GM12801 (cell line): ENCODE results near the gene SELL.

Experiments
- CTCF ChIP-seq: IDR thresholded peaks from one replicate; pipeline ENCODE4 v1.5.1; 2011; ENCODE audit warnings: control low read depth; ENCODE audit not compliant: insufficient read length; ENCODE audit errors: extremely low read depth

SELL gene

DNA sequence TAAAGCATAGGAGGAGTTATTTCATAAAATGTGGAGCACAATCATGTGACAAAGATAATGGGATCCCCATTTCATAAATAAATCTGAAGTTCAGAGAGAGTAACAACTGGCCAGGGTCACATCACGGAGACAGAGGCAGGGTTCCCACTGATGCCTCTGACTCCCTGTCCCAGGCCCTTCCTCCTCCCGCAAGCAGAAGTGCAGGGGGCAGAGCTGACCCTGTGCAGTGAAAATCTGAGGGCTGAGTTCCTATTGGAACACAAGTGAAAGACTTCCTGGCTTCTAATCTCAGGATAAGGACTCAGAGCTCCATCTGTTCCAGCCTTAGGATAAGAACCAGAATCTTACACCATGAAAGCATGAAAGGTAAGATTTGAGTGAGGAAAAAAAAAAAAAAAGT is 22.0 kb downstream of the SELL start:
- TF ChIP-seq CTCF, result no peak

DNA sequence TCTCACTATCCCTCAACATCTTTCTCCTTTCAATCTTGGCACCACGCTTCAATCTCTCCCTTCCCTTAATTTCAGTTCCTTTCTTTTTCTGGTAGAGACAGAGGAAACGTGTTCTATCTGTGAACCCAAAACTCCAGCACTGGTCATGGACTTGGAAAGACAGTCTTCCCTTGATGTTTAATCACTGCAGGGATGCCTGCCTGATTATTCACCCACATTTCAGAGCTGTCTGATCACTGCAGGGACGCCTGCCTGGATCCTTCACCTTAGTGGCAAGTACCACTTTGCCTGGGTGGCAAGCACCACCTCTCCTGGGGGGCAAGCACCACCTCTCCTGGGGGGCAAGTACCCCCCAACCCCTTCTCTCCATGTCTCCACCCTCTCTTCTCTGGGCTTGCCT is 27.8 kb downstream of the SELL start:
- no peak for TF ChIP-seq CTCF

DNA sequence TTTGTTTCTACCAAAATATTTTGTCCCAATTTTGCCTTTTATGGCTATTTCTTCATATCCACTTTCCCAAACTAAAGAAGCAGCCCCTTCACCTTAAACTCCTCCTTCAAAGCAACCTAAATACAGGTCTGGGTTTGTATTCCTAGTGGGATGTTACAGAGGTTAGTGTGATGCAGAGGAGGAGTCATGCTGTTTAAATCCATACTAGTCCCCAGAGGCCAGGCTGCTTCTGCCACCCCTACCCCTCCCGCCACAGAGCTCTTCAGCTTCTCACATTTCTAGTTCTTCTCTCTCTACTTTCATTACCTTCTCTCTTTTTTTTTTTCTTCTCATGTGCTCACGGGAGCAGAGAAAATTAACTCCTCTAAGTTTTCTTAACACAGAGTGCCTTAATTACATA is 29.3 kb downstream of the SELL start:
- no peak for TF ChIP-seq CTCF

GRCh38 chr1:169681140-169681539 is 30.3 kb downstream of the SELL start:
- no peak for TF ChIP-seq CTCF

GRCh38 chr1:169680377-169681019 is 30.9 kb downstream of the SELL start:
- TF ChIP-seq CTCF, result no peak

- no peak for TF ChIP-seq CTCF
Measured at GRCh38 chr1:169679692-169680091, 31.7 kb downstream of the SELL start.

- TF ChIP-seq CTCF, result no peak
Measured at GRCh38 chr1:169676001-169676400, 35.4 kb downstream of the SELL start.
